Dedifferentiated amniotic fluid mesenchymal stem cell (primary cell): Measurements from ENCODE around the gene QPCTL.
"Not testable (repeated sequence)": the region's sequence is repeated elsewhere in the genome, so short reads cannot be mapped to it uniquely, and the experiment has no call there.

Experiments used
- DNase-seq: peaks from one replicate; pipeline ENCODE4 v3.0.0-alpha.2; 2016; ENCODE audit errors: extremely low spot score

The QPCTL gene

DNA sequence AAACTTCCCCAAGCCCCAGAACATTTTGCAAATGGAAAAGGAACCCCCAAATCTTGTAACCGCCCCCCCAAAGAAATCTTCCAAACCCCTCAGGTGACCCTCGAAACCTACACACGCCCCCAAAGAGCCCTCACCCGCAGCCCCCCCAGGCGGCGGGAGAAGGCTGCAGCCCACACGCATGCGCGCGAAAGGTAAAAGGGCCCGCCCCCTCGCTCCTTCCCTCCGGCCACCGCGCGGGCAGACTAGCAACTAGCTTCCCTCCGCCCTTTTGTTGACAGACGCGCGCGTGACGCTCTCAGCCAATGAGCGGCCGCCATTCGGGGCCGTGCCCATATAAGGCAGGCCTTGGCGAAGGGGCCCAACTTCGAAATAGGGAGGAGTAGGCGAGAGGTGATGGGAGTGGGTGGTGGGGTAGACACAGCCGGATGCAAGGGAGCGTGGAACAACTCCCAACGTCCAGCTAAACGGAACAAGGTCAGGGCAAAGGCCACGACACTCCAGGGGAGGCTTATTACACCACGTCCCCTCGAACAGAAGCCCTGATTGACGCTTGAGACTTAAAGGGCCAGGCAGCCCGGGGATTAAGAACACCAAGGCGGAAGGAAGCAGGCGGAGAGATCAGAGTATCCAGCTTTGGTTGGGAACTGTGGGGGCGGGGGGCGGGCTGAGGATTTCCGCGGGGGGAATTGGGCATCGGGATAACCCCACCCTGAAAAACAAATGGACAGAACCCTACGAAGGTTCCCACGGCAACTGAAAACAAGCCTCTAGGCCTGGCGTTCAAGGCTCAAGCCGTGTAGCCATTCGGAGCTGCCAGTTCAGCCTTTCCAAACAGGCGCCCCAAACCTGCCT is 24.9 kb downstream of the QPCTL start:
- DNase-seq: peak; percentile 99

DNA sequence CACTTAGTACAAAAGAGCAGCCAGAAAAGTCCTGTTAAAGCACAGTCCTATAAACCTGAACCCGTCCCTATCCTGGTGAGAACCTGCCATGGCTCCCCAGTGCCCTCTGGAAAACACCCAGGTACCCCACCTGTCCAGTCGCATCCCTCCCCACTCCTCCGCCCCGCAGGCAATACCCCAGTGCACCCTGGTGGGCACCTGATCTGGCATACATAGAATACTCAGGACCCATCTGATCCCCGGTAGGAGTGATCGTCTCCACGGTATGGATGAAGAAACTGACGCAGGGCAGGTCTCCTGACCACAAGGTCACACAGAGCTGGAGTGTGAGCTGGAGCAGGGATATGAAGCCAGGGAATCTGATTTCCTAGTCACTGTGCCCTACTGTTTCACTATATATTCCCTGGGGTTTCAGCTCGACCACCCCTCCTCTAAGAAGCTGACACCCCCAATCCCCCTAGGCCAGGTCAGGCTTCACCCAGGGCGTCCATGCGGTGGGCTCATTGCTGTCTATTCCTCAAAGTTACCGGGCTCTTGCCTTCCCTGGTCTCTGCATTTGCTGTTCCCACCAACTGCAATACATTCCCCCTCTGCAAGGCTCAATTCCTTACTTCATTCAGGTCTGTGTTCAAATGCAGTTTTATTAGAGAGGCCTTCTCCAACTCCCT is 25.7 kb downstream of the QPCTL start:
- DNase-seq: no peak

GRCh38 chr19:45720065-45720464 is 27.6 kb downstream of the QPCTL start:
- not testable (repeated sequence) for DNase-seq

GRCh38 chr19:45728683-45729082 is 36.2 kb downstream of the QPCTL start:
- not testable (repeated sequence) for DNase-seq

DNA sequence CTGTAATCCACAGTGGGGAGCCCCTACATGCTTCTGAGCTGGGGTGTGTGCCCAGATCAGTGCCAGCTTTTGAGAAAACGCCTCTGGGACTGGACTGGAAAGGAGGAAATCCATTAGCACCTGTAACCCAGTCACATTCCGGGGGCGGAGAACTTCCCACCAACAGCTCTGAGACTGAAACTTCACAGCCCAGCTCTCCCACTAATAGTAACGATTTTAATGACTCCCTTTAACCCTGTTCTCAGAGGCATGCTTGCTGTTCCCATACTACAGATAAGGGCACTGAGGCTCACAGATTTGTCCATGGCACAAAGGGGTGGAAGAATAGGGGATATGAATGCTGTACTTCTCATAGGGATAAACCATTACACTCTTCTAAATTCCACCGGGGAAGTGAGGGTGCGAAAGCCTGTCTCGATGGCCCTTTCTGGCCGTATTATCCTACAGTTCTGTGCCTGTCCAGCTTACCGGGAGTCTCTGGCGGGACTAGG is 37.4 kb downstream of the QPCTL start:
- no peak for DNase-seq

DNA sequence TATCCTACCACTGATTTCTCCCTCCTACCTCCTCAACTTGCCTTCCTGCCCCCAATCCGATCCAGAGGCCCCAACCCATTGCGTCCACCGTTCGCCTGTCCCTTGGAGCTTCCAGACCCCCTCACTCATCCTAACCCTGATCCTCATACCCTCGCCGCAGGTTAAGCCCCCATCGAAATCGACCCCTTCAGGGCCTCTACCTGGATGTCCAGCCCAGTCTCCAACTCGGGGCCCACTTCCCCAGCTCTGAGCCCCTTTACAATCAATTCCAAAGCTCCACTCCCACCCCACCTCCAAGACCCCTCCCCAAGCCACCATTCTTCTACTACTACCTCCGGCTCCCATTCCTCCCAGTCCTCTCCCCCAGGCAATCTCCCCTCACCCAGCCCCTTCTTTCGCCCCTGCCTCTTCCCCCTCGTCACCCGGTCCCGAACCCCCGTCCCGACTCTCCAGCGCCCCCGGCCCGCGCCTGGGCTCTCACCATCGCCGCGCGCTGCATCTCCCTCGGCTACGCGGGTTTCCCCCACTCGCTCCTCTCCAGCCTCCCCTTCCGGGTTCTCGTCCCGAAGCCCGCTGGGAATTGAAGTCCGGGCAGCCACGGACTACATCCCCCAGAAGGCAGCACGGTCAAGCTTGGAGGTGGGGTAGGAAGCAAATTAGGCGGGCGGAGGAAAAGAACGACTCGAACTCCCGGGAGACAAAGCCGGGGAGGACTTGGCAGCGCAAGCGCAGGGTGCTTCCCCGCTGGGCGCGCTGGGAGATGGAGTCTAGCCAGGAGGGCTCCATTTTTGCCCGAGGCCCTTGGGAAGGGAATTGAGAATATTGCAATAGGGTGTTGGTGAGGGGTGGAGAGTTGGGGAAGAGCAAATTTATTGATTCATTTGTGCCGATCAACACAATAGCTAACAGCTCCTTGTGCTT is 38.2 kb downstream of the QPCTL start, which contains the start of gene FBXO46:
TSS of gene FBXO46 (minus strand) at position 529 of the 921 bp plus-strand sequence. CDS start 17,401 bp downstream, outside the sequence.
- peak; percentile 97 for DNase-seq

DNA sequence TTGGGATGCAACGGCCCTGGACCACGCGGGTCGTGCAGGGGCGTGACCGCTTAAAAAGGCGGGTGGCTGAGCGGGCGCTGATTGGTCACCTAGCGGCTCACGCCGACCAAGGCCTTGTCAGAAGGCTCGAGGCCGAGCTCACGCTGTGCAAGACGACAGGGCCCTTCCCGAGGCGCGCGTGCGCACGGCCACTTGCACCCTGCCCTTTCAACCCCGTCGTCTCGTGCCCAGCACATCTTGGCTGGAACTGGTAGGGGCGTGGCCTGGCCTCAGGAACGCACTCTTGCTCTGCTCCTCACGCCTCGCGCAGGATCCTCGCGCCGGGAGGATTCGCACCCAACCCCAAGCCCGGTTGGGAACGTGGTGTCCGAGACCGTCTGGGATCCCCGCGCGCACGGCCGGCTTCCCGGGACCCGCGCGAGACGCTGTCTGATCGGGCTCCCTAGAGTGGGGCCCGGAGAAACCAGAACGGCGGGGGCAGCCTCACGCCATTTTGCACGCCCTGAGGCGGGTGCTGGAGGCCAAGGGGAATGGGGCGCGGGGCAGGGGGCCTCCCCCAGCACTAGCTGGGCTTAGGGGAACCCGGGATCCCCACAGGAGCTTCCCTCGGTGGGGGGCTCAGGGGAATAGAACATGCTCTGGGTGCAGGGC is 40.8 kb downstream of the QPCTL start, which contains the start of gene MEIOSIN:
TSS of gene MEIOSIN (plus strand) at position 280 of the 651 bp plus-strand sequence. CDS start 1,938 bp downstream, outside the sequence.
- no peak for DNase-seq

DNA sequence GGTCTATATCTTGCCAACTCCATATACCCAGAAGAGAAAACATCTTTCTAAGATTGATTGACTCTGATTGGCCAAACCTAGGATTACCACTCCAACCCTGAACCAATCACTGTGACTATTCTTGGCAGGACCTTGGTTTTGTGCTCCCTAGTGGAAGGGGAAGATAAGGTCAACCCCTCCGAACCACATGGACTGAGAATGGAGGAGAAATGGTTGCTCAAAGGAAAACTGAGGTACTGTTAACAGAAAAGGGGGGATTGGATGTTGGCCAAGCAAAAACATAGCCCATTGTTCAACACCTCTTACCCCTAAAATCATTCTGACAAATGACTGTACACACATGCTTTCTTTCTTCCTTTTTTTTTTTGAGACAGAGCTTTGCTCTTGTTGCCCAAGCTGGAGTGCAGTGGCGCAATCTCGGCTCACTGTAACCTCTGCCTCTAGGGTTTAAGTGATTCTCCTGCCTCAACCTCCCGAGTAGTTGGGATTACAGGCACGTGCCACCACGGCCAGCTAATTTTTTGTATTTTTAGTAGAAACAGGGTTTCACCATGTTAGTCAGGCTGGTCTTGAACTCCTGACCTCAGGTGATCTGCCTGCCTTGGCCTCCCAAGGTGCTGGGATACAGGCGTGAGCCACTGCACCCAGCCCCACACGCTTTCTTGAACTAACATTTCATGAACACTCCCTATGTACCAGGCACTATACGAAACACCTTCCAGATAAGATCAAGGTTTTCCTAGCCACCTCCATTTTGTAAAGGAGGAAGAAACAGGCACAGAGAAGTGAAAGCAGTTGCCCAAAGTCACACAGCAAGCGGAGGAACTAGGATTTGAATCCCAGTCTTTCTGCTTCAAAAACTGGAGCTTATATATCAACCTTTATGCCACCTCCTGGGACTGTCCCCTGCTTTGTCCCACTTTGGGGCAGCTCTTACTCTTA is 47.3 kb downstream of the QPCTL start:
- DNase-seq: no peak

- no peak for DNase-seq
Observed at GRCh38 chr19:45742969-45743368, 50.5 kb downstream of the QPCTL start.

DNA sequence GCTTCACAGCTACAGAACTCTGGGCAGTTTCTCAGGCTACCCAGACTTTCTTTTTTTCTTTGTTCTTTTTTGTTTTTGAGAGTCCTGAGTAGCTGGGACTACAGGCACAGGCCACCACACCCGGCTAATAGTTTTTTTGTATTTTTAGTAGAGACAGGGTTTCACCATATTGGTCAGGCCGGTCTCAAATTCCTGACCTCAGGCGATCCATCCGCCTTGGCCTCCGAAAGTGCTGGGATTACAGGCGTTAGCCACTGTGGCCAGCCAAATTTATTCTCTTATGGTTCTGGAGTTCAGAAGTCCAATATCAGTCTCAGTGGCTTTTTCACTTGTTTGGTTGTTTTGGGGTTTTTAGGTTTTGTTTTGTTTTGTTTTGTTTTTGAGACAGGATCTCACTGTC is 53.1 kb downstream of the QPCTL start:
- no peak for DNase-seq

- no peak for DNase-seq
Observed at GRCh38 chr19:45746866-45747265, 54.4 kb downstream of the QPCTL start.

DNA sequence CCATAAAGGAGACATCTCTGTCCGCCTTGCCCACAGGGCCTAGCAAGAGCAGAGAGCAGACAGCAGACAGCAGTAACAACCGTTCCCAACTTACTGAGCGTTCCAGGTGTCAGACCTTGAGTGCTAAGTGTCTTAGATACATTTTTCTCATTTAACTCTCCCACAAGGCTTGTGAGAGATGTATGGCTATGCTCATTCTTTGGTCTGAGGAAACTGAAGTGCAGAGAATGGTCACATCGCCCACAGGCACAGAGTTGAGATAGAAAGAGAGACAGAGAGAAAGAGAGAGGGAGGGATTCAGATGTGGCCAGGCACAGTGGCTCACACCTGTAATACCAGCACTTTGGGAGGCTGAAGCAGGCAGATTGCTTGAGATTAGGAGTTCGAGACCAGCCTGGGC is 55.0 kb downstream of the QPCTL start:
- DNase-seq: no peak

- DNase-seq: not testable (repeated sequence)
Observed at GRCh38 chr19:45751483-45751882, 59.0 kb downstream of the QPCTL start.

- no peak for DNase-seq
Observed at GRCh38 chr19:45752639-45753038, 60.2 kb downstream of the QPCTL start.

DNA sequence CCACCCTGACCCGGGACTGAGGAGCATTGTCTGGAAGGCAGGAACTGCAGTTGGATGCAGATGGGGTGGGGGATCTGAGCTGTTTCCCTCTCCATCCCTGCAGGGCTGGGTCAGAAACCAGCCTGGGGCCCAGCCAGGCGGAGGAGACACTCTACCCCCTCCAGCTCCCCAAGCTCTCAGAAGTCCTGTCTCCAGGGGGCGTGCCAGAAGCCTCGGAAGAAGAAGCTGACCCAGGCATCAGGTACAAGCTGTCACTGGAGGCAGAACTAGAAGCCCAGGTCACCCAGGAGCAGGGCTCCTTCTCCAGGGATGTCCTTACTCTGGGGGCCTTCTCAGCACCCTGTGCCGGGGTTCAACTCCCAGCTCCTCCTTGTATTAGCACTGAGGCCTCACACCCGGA is 61.1 kb downstream of the QPCTL start:
- no peak for DNase-seq
